Duodenal mucosa (tissue), 2 donors: ENCODE data around the gene PRKCH.
A peak's percentile ranks its signal among the peaks of the same experiment; 100 is the strongest.
"Not testable (repeated sequence)": the region's sequence is repeated elsewhere in the genome, so short reads cannot be mapped to it uniquely, and the experiment has no call there.

ENCODE experiments used
- H3K27ac ChIP-seq: one replicate; pipeline ENCODE4 v1.7.0; 2013; ENCODE audit warnings: low read depth, low read length
- H3K27me3 ChIP-seq, 2 donors: one replicate each; pipeline ENCODE4 v1.7.0; 2013; ENCODE audit warnings: low read length in 2 of 2, control low read depth in 1 of 2; ENCODE audit not compliant: insufficient read depth in 2 of 2, control insufficient read depth in 1 of 2
- H3K36me3 ChIP-seq, 2 donors: one replicate each; pipeline ENCODE4 v1.7.0; 2013; ENCODE audit warnings: low read length in 2 of 2, control low read depth in 1 of 2; ENCODE audit not compliant: insufficient read depth in 2 of 2, control insufficient read depth in 1 of 2
- H3K4me1 ChIP-seq, 2 donors: one replicate each; pipeline ENCODE4 v1.7.0; 2013; ENCODE audit warnings: low read length in 2 of 2, control low read depth in 1 of 2; ENCODE audit not compliant: insufficient read depth in 2 of 2, control insufficient read depth in 1 of 2
- H3K4me3 ChIP-seq, 2 donors: one replicate each; pipeline ENCODE4 v1.7.0; 2013; ENCODE audit warnings: low read length in 2 of 2, low read depth in 1 of 2
- H3K9ac ChIP-seq, 2 donors: one replicate each; pipeline ENCODE4 v1.7.0; 2013; ENCODE audit warnings: low read length in 2 of 2, low read depth in 1 of 2
- H3K9me3 ChIP-seq, 2 donors: one replicate each; pipeline ENCODE4 v1.7.0; 2013; ENCODE audit warnings: low read length in 2 of 2, control low read depth in 1 of 2; ENCODE audit not compliant: control insufficient read depth in 1 of 2

The PRKCH gene

GRCh38 chr14:61458766-61459165, 137.4 kb downstream of the PRKCH start:
- peaks cover 12 to 18% of the 10 kb centered on the region in 2 donors for H3K36me3 ChIP-seq
- H3K9me3 ChIP-seq: no peaks in the 10 kb centered on the region
- H3K27ac ChIP-seq: no peak overlapping the region
- H3K4me3 ChIP-seq: no peak overlapping the region
- H3K4me1 ChIP-seq: peaks cover 14 to 20% of the 10 kb centered on the region in 2 donors
- H3K27me3 ChIP-seq: no peaks in the 10 kb centered on the region
- H3K9ac ChIP-seq: no peak overlapping the region

GRCh38 chr14:61459229-61459628, 137.8 kb downstream of the PRKCH start:
- Histone ChIP-seq H3K36me3 (peaks cover 12 to 18% of the 10 kb centered on the region in 2 donors), H3K4me3 (no peak overlapping the region), H3K27me3 (no peaks in the 10 kb centered on the region), H3K27ac (no peak overlapping the region), H3K4me1 (peaks cover 14 to 19% of the 10 kb centered on the region in 2 donors), H3K9me3 (no peaks in the 10 kb centered on the region), H3K9ac (no peak overlapping the region)

- peaks cover 12 to 18% of the 10 kb centered on the region in 2 donors for H3K36me3 ChIP-seq
Observed at GRCh38 chr14:61460063-61460462, 138.7 kb downstream of the PRKCH start.

GRCh38 chr14:61460718-61461611, 139.6 kb downstream of the PRKCH start:
- Histone ChIP-seq H3K9me3 (no peaks in the 10 kb centered on the region), H3K9ac (no peak overlapping the region), H3K27ac (no peak overlapping the region), H3K4me1 (peaks cover 14 to 15% of the 10 kb centered on the region in 2 donors), H3K27me3 (no peaks in the 10 kb centered on the region), H3K4me3 (no peak overlapping the region), H3K36me3 (peaks cover 12 to 18% of the 10 kb centered on the region in 2 donors)

More at GRCh38 chr14:61460063-61460462, 138.7 kb downstream of the PRKCH start:
- H3K9ac ChIP-seq: no peak overlapping the region
- H3K27me3 ChIP-seq: no peaks in the 10 kb centered on the region
- no peak overlapping the region for H3K27ac ChIP-seq
- H3K9me3 ChIP-seq: no peaks in the 10 kb centered on the region
- no peak overlapping the region for H3K4me3 ChIP-seq
- H3K4me1 ChIP-seq: peaks cover 14 to 15% of the 10 kb centered on the region in 2 donors

- Histone ChIP-seq H3K27ac (no peak overlapping the region), H3K36me3 (peaks cover 13 to 18% of the 10 kb centered on the region in 2 donors), H3K27me3 (no peaks in the 10 kb centered on the region), H3K9me3 (no peaks in the 10 kb centered on the region), H3K9ac (no peak overlapping the region), H3K4me3 (no peak overlapping the region), H3K4me1 (peaks cover 14% of the 10 kb centered on the region in 2 donors)
Observed at GRCh38 chr14:61461808-61462275, 140.5 kb downstream of the PRKCH start.

GRCh38 chr14:61462566-61463193, 141.3 kb downstream of the PRKCH start:
- H3K9me3 ChIP-seq: no peaks in the 10 kb centered on the region

GRCh38 chr14:61463664-61464285, 142.4 kb downstream of the PRKCH start:
- no peak overlapping the region for H3K27ac ChIP-seq
- no peaks in the 10 kb centered on the region for H3K9me3 ChIP-seq
- H3K4me3 ChIP-seq: no peak overlapping the region
- H3K27me3 ChIP-seq: no peaks in the 10 kb centered on the region
- no peak overlapping the region for H3K9ac ChIP-seq
- H3K36me3 ChIP-seq: peaks cover under 1 to 3% of the 10 kb centered on the region in 2 donors
- peaks cover 12 to 14% of the 10 kb centered on the region in 2 donors for H3K4me1 ChIP-seq

More at GRCh38 chr14:61462566-61463193, 141.3 kb downstream of the PRKCH start:
- H3K36me3 ChIP-seq: peaks cover 6 to 11% of the 10 kb centered on the region in 2 donors
- no peaks in the 10 kb centered on the region for H3K27me3 ChIP-seq
- no peak overlapping the region for H3K9ac ChIP-seq
- H3K4me1 ChIP-seq: peaks cover 12 to 14% of the 10 kb centered on the region in 2 donors
- H3K4me3 ChIP-seq: peak overlapping the region in 1 of 2 donors; percentile 15
- no peak overlapping the region for H3K27ac ChIP-seq

GRCh38 chr14:61464539-61465320, 143.4 kb downstream of the PRKCH start:
- not testable (repeated sequence) for H3K9me3 ChIP-seq, H3K9ac ChIP-seq, H3K36me3 ChIP-seq, H3K27ac ChIP-seq, H3K4me3 ChIP-seq, H3K27me3 ChIP-seq
- peaks cover 12 to 14% of the 10 kb centered on the region in 2 donors for H3K4me1 ChIP-seq

- Histone ChIP-seq H3K36me3 (peaks cover 0 to 3% of the 10 kb centered on the region in 2 donors), H3K27ac (no peak overlapping the region), H3K27me3 (no peaks in the 10 kb centered on the region), H3K4me3 (no peak overlapping the region), H3K4me1 (peaks cover 18 to 24% of the 10 kb centered on the region in 2 donors), H3K9me3 (no peaks in the 10 kb centered on the region), H3K9ac (no peak overlapping the region)
Observed at GRCh38 chr14:61466249-61466904, 145.0 kb downstream of the PRKCH start.
